GM12873 (cell line): ENCODE results near the gene FAM83C.

ENCODE experiments used
- TF ChIP-seq, protein P1 (sequence below): IDR thresholded peaks from 2 replicates; pipeline ENCODE4 v1.5.1; 2012; ENCODE audit warnings: low read depth, mild to moderate bottlenecking, moderate library complexity, low read length, control low read depth; ENCODE audit not compliant: insufficient read depth; ENCODE audit errors: missing control alignments

FAM83C gene

DNA sequence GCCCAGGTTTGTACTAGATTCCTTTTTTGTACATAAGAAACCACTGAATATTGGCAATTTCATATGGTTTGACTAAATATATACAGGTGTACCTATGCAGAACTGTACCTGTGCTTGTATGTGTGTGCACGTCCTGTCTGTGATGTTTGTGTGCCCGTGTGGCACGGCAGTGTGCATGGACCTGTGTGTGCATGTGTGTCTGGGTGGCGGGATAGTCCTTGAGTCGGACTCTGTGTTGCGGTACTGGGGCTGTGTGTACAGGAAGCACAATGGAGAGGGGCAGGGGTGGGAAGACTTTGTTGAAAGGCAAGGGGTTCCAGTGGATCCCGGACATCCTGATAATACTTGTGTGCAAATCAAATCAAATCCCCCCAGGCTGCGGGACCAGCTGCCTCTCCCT is 3.4 kb upstream of the FAM83C start:
- TF ChIP-seq, protein P1, sequence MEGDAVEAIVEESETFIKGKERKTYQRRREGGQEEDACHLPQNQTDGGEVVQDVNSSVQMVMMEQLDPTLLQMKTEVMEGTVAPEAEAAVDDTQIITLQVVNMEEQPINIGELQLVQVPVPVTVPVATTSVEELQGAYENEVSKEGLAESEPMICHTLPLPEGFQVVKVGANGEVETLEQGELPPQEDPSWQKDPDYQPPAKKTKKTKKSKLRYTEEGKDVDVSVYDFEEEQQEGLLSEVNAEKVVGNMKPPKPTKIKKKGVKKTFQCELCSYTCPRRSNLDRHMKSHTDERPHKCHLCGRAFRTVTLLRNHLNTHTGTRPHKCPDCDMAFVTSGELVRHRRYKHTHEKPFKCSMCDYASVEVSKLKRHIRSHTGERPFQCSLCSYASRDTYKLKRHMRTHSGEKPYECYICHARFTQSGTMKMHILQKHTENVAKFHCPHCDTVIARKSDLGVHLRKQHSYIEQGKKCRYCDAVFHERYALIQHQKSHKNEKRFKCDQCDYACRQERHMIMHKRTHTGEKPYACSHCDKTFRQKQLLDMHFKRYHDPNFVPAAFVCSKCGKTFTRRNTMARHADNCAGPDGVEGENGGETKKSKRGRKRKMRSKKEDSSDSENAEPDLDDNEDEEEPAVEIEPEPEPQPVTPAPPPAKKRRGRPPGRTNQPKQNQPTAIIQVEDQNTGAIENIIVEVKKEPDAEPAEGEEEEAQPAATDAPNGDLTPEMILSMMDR: no peak

DNA sequence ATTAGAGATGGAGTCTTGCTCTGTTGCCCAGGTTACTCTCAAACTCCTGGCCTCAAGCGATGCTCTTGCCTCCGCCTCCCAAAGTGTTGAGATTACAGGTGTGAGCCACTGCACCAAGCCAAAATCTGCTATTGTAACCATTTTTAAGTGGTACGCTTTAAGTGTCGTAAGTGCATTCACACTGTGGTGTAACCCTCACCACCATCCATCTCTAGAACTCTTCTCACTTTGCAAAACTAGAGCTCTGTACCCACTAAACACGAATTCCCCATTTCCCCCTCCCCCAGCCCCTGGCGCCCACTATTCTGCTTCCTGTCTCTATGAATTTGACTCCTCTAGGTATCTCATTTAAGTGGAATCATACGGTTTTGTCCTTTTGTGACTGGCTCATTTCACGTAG is 2.8 kb upstream of the FAM83C start:
- TF ChIP-seq, protein P1: no peak

DNA sequence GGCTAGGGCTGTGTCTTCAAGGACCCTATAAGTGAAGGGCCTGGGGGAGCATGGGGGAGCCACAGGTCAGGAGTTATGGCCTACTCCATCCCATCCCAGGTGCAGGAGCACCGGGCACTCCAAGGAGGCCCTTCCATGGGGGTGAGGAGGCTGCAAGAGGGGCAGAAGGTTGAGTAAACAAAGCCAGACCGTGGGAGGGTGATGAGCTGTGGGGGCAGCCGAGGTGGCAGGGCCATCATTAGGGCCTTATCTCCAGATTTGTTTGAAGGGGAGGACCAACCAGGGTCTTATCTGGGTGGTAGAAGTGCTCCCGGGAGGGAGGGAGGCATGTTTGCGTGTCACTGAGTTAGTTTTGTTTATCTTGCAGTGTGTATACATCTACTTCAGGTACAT is 2.1 kb upstream of the FAM83C start:
- TF ChIP-seq, protein P1: no peak

DNA sequence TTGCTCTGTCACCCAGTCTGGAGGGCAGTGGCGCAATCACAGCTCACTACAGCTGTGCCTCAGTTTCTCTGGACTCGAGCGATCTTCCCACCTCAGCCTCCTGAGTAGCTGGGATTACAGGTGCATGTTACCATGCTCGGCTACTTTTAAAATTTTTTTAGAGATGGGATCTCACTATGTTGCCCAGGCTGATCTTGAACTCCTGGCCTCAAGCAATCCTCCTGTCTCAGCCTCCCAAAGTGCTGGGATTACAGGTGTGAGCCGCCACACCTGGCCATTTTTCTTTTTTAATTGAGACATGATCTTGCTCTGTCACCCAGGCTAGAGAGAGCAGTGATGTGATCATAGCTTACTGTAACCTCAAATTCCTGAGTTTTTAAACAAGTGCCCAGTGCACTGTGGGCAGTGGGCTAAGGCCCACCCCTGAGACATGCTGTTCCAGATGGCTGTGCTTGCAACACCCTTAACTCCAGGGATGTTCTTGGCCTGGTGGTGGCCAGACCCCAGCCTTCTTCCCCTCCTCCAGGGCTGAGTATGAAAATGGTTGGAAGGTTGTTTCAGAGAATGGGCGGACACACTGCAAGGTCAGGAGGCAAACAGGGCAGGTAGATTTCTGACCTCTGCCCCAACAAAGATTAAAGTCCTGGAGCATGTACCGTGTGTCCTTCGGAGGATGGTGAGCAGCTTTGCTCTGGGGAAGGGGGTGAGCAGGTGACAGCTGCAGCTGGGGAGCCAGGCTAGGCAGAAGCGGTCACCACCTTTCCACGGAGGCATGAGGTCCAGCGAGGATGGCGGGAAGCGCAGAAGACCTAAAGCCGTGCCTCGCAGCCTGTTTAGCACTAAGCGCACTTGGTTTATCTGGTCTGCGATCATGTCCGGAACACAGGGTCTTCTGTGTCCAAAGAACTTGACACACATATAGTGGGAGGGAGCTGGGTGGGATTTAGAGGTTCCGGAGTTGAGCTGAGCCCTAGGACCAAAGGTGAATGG is 1.4 kb upstream of the FAM83C start:
- TF ChIP-seq, protein P1: no peak

DNA sequence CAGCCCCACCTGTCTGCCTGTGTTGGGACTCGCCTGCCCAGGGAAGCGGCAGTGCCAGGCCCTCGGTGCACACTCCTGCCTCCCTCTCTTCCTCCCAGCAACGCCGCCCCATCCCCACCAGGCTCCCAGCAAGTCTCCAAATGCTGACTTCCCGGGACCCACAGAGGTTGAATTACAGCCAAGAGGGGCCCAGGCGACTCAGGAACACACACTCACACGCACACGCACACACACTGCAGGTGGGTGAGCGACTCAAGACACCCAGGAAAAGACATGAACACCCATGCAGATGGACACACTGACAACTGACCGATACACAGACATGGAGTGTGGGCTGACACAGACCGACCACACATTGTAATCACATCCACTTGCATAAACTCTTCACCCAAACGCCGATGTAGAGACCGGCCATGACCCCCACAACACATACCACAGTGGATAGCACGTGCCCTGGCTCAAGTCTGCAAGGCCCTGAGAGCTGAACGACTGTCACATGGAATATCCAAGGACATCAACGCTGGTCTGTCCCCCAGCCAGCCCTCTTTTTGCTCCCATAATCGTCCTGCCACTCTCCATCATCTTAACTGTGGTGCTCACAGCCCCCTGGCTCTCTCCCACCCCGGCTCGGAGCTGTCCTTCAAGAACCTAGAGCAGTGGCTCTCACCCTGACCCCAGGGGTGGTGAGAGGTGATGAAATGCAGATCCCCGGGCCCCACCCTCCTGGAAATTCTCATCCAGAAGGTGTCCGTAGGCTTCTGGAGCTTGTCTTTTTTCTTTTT is 470 bp upstream of the FAM83C start:
- TF ChIP-seq, protein P1: no peak

DNA sequence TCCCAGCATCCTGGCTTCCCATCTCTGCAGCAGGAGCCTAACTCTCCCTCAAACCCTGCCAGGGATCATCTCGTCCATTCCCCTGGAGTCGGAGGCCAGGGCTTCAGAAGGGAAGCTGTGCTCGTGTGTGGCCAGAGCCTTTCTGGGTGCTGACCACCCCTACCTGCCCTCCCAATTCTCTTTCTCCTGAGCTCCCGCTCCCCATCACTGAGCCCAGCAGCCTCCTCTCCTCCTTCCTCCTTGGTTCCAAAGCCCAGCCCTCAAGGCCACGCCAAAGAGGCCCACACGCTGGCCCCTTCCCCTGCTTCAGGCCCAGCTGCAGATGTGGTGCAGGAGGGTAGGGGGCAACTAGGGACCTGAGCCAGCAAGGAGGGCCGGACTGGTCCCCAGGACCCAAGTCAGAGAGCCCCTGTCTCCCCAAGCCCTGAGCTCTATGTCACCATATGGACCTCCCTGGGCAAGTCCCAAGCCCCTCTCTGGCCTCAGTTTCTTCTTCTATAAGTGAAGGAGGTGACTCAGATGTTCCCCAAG is 1.3 kb downstream of the FAM83C start:
- TF ChIP-seq, protein P1: no peak
